DND-41 (cell line): ENCODE data around the gene COL20A1.

Experiments used
- CTCF ChIP-seq: IDR thresholded peaks from 2 replicates; pipeline ENCODE4 v1.5.1; 2012; ENCODE audit warnings: borderline replicate concordance, low read length, moderate library complexity, mild to moderate bottlenecking; ENCODE audit not compliant: poor library complexity, severe bottlenecking; ENCODE audit errors: extremely low read depth
- EZH2 ChIP-seq: IDR thresholded peaks from 3 replicates; pipeline ENCODE4 v1.6.1; 2012; ENCODE audit warnings: borderline replicate concordance, low read depth, mild to moderate bottlenecking, moderate library complexity, low read length, inconsistent platforms; ENCODE audit not compliant: severe bottlenecking

- no peak for TF ChIP-seq CTCF
- TF ChIP-seq EZH2: no peak
Observed at GRCh38 chr20:63360850-63361518, 68.0 kb downstream of the COL20A1 start, which contains the start of gene CHRNA4.
